BJ (cell line): ENCODE results near the gene CEPT1. TPM values are rescaled to one million over a fixed set of nuclear protein-coding genes. Genes with fewer than 3 reads are reported as not detected.
A peak's percentile ranks its signal among the peaks of the same experiment; 100 is the strongest.

Experiments
- CTCF ChIA-PET: fragments of 350-600 bp; formaldehyde crosslinking; extraction: SDS; loops from one replicate; lab custom pipeline; 2021; ENCODE audit warnings: antibody characterized with exemption, inconsistent platforms; lab: Yijun Ruan, JAX
- POLR2A ChIA-PET: fragments of 300-600 bp; sonication (Branson Sonifier 250); formaldehyde crosslinking; extraction: SDS; loops from one replicate; lab custom pipeline; 2021; ENCODE audit warnings: antibody characterized with exemption; lab: Charles Lee
- DNase-seq: peaks from one replicate; pipeline ENCODE4 v3.0.0-alpha.2; 2011; ENCODE audit warnings: low read depth
- H3K27me3 ChIP-seq: 2 replicates; pipeline ENCODE4 v1.6.0; 2011; ENCODE audit warnings: low read length; ENCODE audit not compliant: control insufficient read depth, insufficient read depth
- H3K36me3 ChIP-seq: 2 replicates; pipeline ENCODE4 v1.5.1; 2011; ENCODE audit warnings: low read length; ENCODE audit not compliant: control insufficient read depth, insufficient read depth
- H3K4me3 ChIP-seq: 2 replicates; pipeline ENCODE4 v1.5.1; 2011; ENCODE audit warnings: low read depth, mild to moderate bottlenecking, control low read depth, low read length
- polyA plus RNA-seq: library from polyadenylated mRNA; depleted of rRNA; stranded (reverse); fragments of >200 nt; gene quantifications from 2 replicates; pipeline ENCODE4 v1.2.3, GENCODE V29; 2011
- TF ChIP-seq, protein P1 (sequence below): IDR thresholded peaks from 2 replicates; pipeline ENCODE4 v1.5.1; 2011; ENCODE audit warnings: low read depth, mild to moderate bottlenecking, control low read depth, inconsistent platforms, low read length, moderate library complexity; ENCODE audit not compliant: insufficient read depth

Gene CEPT1
- polyA plus RNA-seq, 1 experiment = 15.5 TPM

- TF ChIP-seq, protein P1, sequence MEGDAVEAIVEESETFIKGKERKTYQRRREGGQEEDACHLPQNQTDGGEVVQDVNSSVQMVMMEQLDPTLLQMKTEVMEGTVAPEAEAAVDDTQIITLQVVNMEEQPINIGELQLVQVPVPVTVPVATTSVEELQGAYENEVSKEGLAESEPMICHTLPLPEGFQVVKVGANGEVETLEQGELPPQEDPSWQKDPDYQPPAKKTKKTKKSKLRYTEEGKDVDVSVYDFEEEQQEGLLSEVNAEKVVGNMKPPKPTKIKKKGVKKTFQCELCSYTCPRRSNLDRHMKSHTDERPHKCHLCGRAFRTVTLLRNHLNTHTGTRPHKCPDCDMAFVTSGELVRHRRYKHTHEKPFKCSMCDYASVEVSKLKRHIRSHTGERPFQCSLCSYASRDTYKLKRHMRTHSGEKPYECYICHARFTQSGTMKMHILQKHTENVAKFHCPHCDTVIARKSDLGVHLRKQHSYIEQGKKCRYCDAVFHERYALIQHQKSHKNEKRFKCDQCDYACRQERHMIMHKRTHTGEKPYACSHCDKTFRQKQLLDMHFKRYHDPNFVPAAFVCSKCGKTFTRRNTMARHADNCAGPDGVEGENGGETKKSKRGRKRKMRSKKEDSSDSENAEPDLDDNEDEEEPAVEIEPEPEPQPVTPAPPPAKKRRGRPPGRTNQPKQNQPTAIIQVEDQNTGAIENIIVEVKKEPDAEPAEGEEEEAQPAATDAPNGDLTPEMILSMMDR = no peak
- DNase-seq = no peak
- ChIA-PET POLR2A (no interaction called here), CTCF (interaction anchor here (0.9 to 1.4 kb wide), 3 partner anchors 12 to 110 kb away, joined by 3 read pairs; no protein-coding TSS in a partner anchor)
- Histone ChIP-seq H3K27me3 (no peaks in the 10 kb centered on the region), H3K36me3 (no peaks in the 10 kb centered on the region; the same call in 1 of the 2 replicates), H3K4me3 (peak overlapping the region; percentile 89)
Observed at GRCh38 chr1:111141245-111142220, 1.5 kb downstream of the CEPT1 start.

DNA sequence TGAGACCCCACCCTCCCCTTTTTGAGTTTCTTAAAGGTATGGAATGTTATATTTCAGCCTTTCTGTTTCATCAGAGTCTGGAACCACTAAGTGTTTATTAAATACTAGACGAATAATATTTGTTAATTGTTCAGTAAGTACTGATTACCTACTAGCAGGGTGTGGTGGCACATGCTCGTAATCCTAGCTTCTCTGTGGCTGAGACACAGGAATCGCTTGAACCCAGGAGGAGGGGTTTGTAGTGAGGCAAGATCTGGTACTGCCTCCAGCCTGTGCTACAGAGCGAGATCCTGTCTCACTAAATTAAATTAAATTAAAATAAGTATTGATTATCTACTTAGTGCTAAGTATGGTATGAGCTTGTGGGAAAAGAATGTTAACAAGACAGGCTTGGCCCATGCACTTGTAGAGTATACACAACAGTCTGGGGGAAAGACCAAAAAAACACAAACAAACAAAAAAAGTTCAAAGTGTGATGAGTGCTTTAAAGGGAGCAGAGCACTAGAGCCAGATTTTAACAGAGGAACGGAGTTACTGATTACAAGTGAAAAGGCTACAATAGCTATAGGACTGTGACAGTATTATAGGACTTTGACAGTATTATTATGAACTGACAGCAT, 2.4 kb downstream of the CEPT1 start:
- POLR2A ChIA-PET = no interaction called here

GRCh38 chr1:111145542-111145941, 5.5 kb downstream of the CEPT1 start:
- ChIA-PET CTCF (no interaction called here), POLR2A (no interaction called here)
- TF ChIP-seq, protein P1 = no peak
- peaks cover 1% of the 10 kb centered on the region; the same call in 1 of the 2 replicates for H3K36me3 ChIP-seq
- no peak for DNase-seq
- no peaks in the 10 kb centered on the region for H3K27me3 ChIP-seq
- H3K4me3 ChIP-seq = no peak overlapping the region

More for the DNA sequence above, 2.4 kb downstream of the CEPT1 start:
- Histone ChIP-seq H3K4me3 (no peak overlapping the region), H3K36me3 (no peaks in the 10 kb centered on the region; the same call in 1 of the 2 replicates), H3K27me3 (no peaks in the 10 kb centered on the region)
- TF ChIP-seq, protein P1 = no peak
- DNase-seq = no peak
- CTCF ChIA-PET = interaction anchor here (0.9 to 1.4 kb wide), 3 partner anchors 11 to 111 kb away, joined by 3 read pairs; no protein-coding TSS in a partner anchor

GRCh38 chr1:111145963-111146768, 6.1 kb downstream of the CEPT1 start:
- CTCF ChIA-PET = no interaction called here
- Histone ChIP-seq H3K4me3 (no peak overlapping the region), H3K27me3 (no peaks in the 10 kb centered on the region), H3K36me3 (peaks cover 1% of the 10 kb centered on the region; the same call in 1 of the 2 replicates)
- DNase-seq = no peak
- POLR2A ChIA-PET = no interaction called here
- TF ChIP-seq, protein P1 = no peak
